ENCODE data around the gene HAUS3. TPM values are rescaled to one million over a fixed set of nuclear protein-coding genes. Genes with fewer than 3 reads are reported as not detected.

Gene HAUS3
- total RNA-seq, 1 donor from 2014 or later: 24.4 TPM

GRCh38 chr4:2193326-2193725, 48.6 kb downstream of the HAUS3 start:
- TF ChIP-seq EZH2phosphoT487 (IDR thresholded peaks at IDR 0.05) (no peak), CTCF (IDR thresholded peaks at IDR 0.05) (no peak), EZH2 (IDR thresholded peaks at IDR 0.05) (no peak)
- no peaks in the 10 kb centered on the region for H3K36me3 ChIP-seq
- Mint-ChIP-seq H3K36me3 (no peaks in the 10 kb centered on the region), H3K9me3 (peaks cover 3% of the 10 kb centered on the region), H3K27me3 (ENCODE audit: insufficient read depth, low read depth) (no peaks in the 10 kb centered on the region), H3K4me3 (no peak overlapping the region), H3K4me1 (no peaks in the 10 kb centered on the region), H3K27ac (no peak overlapping the region)
- H3K27me3 ChIP-seq: no peaks in the 10 kb centered on the region
- H3K9me3 ChIP-seq (ENCODE audit: low read depth): no peaks in the 10 kb centered on the region
- H3K27ac ChIP-seq: no peak overlapping the region
- H3K9ac ChIP-seq: no peak overlapping the region
- no peak overlapping the region for H2AFZ ChIP-seq (replicated peaks)
- H3K4me3 ChIP-seq: no peak overlapping the region
- no peaks in the 10 kb centered on the region for H3K4me1 ChIP-seq
- no peak for DNase-seq (ENCODE audit: low spot score)
- H3F3A ChIP-seq (ENCODE audit: low read depth): no peaks in the 10 kb centered on the region
- no peaks in the 10 kb centered on the region for H4K20me1 ChIP-seq (ENCODE audit: low read depth)
- no peak overlapping the region for H3K4me2 ChIP-seq
- H3K79me2 ChIP-seq (ENCODE audit: low read depth): no peaks in the 10 kb centered on the region

GRCh38 chr4:2186865-2187172, 55.1 kb downstream of the HAUS3 start:
- Histone ChIP-seq H3K4me1 (no peaks in the 10 kb centered on the region), H4K20me1 (ENCODE audit: low read depth) (no peaks in the 10 kb centered on the region), H3K27me3 (no peaks in the 10 kb centered on the region), H3K36me3 (no peaks in the 10 kb centered on the region), H3K9ac (no peak overlapping the region), H2AFZ (replicated peaks) (no peak overlapping the region), H3K79me2 (ENCODE audit: low read depth) (no peaks in the 10 kb centered on the region), H3F3A (ENCODE audit: low read depth) (no peaks in the 10 kb centered on the region), H3K27ac (no peak overlapping the region), H3K9me3 (ENCODE audit: low read depth) (peaks cover 6% of the 10 kb centered on the region), H3K4me2 (no peak overlapping the region), H3K4me3 (no peak overlapping the region)
- H3K9me3 Mint-ChIP-seq: peaks cover 28% of the 10 kb centered on the region
- H3K4me1 Mint-ChIP-seq: no peaks in the 10 kb centered on the region
- TF ChIP-seq CTCF (IDR thresholded peaks at IDR 0.05): no peak
- TF ChIP-seq EZH2phosphoT487 (IDR thresholded peaks at IDR 0.05): no peak
- TF ChIP-seq EZH2 (IDR thresholded peaks at IDR 0.05): no peak
- no peak for DNase-seq (ENCODE audit: low spot score)
- H3K27me3 Mint-ChIP-seq (ENCODE audit: insufficient read depth, low read depth): no peaks in the 10 kb centered on the region
- no peak overlapping the region for H3K4me3 Mint-ChIP-seq
- peaks cover 3% of the 10 kb centered on the region for H3K36me3 Mint-ChIP-seq
- no peak overlapping the region for H3K27ac Mint-ChIP-seq

GRCh38 chr4:2186133-2186864, 55.6 kb downstream of the HAUS3 start:
- Histone ChIP-seq H3K79me2 (ENCODE audit: low read depth) (no peaks in the 10 kb centered on the region), H3K27ac (no peak overlapping the region), H3K4me2 (no peak overlapping the region), H3F3A (ENCODE audit: low read depth) (no peaks in the 10 kb centered on the region), H2AFZ (replicated peaks) (no peak overlapping the region), H3K27me3 (no peaks in the 10 kb centered on the region), H4K20me1 (ENCODE audit: low read depth) (no peaks in the 10 kb centered on the region), H3K36me3 (no peaks in the 10 kb centered on the region), H3K9me3 (ENCODE audit: low read depth) (peaks cover 6% of the 10 kb centered on the region), H3K9ac (no peak overlapping the region), H3K4me3 (no peak overlapping the region), H3K4me1 (no peaks in the 10 kb centered on the region)
- Mint-ChIP-seq H3K4me1 (no peaks in the 10 kb centered on the region), H3K36me3 (peaks cover 5% of the 10 kb centered on the region), H3K27me3 (ENCODE audit: insufficient read depth, low read depth) (peaks cover 2% of the 10 kb centered on the region), H3K9me3 (peaks cover 31% of the 10 kb centered on the region), H3K27ac (no peak overlapping the region), H3K4me3 (no peak overlapping the region)
- TF ChIP-seq EZH2phosphoT487 (IDR thresholded peaks at IDR 0.05): no peak
- peak; percentile 71 for TF ChIP-seq CTCF (IDR thresholded peaks at IDR 0.05)
- DNase-seq (ENCODE audit: low spot score): peak; percentile 76

Measured in neural progenitor cell (in vitro differentiated cells).